Upper lobe of left lung (tissue), 4 donors: ENCODE measurements around the gene SRGAP2C.
"Not testable (repeated sequence)": the region's sequence is repeated elsewhere in the genome, so short reads cannot be mapped to it uniquely, and the experiment has no call there.

Source experiments
- EP300 ChIP-seq, 4 donors: sonication (generic); formaldehyde crosslinking; IDR thresholded peaks; one replicate each; pipeline ENCODE4 v1.5.1; 2017; ENCODE audit warnings: antibody characterized with exemption in 4 of 4, control low read depth in 2 of 4
- POLR2A ChIP-seq, 4 donors: fragments of 450-650 bp; IDR thresholded peaks; one replicate each; pipeline ENCODE4 v1.5.1; 2016 to 2017; ENCODE audit warnings: antibody characterized with exemption in 4 of 4, mild to moderate bottlenecking in 2 of 4

- TF ChIP-seq POLR2A, EP300 (IDR thresholded peaks at IDR 0.05): not testable (repeated sequence)
Measured at GRCh38 chr1:121243913-121244312, 59.1 kb downstream of the SRGAP2C start.
